GM21529 (cell line): ENCODE data around the gene PLEKHA1.

Experiments used
- ATAC-seq: cut with Tn5 transposase; IDR thresholded peaks from one replicate; pipeline ENCODE4 v1.9.1; 2021; ENCODE audit not compliant: unreplicated experiment

PLEKHA1 gene

DNA sequence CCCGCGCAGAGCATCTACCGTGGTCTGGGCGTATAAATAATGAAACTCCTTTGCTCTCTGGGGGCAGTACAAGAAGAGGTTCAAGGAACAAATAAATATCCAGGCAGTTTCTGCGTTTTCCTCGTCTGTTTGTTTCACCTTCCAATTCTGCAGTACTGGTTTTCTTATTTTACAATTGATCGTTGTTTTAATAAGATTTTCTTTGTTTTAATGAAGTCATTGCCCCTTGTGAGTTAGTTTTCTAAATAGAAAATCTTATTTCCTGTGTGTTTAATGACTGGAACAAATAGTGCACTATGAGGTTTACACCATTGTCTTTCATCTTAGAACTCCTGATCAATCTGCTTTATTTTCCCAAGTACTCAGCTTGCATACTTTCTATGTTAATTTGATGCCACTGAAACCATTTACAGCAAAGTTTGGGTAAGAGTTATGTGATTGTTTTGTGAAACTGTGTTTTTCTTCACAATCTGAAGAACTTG is 1.2 kb downstream of the PLEKHA1 start:
- no peak for ATAC-seq

DNA sequence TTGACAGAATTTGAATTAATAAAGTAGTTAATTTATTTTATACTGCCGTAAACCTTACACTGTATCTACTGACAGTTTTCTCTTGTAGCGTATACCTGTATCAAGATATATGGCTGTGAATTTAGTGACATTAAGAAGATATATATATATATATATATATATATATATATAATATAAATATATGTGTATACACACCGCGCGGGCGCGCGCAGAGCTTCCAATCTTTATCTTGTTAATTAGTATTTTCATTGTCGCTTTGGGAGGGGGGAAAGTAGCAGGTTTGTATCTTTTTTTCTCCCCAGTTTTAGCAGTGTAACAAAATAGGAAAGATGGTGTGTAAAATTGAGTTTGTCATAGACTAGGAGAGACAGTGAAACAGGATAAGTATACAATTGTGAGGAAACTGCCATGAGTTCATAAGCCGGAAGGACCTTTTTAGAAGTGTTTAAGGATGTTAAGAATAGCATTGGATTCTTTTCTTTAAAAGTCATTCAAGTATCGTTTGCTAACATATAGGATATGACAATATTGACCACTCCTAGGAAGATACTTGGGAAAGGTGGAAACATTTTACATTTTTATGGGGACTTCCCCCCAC is 2.0 kb downstream of the PLEKHA1 start:
- ATAC-seq: no peak

DNA sequence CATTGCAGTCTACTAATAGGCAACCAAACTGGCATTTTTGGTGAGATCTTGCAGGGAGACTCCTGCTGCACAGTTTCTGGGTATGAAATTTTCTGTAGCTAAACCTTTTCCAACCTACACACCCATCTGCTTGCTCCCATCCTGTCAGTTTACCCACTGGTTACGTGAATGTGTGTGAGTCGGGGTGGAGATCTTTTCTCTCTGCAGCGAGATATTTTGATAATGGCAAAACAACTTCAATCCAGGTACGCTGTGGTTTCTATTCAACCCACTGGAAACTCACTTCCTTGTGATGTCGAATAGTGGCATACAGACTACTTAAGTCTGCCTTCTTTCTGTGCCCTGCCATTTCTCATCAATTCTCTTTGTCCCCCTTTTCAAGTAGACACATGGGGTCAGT is 4.5 kb downstream of the PLEKHA1 start:
- no peak for ATAC-seq

DNA sequence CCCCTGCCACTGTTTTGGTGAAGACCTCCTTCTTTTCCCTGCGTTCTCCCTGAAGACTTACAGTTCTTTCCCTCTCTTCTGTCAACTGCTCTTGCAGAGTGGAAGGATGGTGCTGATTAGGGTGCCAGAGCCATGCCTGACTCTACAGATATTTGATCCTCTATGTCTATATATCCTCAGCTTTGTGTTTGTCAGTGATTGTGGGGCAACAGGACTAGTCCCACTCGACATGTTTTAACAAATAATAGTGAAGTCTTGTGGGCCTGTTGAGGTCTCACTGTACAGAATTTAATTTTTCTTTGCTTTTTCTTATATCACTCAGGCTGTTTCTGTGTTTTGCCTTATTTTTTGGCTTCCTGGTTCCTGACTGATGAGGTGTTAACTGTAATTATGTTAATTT is 5.0 kb downstream of the PLEKHA1 start:
- no peak for ATAC-seq

DNA sequence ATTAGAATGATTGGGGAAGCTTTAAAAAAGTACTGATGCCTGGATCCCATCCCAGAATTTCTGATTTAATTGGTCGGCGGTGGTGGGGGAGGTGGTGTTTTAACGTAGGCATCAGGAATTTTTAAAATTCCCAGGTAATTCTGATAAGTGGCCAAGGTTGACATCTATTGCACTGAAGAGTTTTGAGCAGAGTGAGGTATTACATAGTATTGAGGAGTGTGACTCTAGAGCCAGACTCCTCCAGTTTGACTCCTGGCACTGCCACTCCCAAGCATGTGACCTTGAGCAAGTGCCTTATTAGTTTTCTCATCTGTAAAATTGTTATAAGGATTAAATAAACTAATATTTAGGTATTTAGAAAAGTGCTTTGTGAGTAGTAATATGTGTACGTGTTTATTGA is 6.2 kb downstream of the PLEKHA1 start:
- ATAC-seq: no peak

DNA sequence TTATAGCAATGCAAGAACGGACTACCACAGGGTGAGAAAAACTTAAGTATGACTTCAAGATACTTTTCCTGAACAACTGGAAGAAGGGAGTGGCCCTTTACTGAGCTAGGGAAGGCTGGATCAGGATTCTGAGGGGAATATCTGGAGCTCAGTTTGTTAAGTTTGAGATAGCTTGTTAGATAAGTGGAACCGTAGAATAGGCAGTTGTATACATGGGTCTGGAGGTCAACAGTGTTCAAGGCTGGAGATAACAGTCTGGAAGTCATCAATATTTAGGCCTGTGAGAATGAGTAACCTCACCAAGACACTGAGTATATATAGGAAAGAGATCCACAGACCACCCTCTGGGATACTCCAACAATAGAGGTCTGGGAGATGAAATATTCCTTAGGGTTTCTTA is 7.2 kb downstream of the PLEKHA1 start:
- no peak for ATAC-seq

DNA sequence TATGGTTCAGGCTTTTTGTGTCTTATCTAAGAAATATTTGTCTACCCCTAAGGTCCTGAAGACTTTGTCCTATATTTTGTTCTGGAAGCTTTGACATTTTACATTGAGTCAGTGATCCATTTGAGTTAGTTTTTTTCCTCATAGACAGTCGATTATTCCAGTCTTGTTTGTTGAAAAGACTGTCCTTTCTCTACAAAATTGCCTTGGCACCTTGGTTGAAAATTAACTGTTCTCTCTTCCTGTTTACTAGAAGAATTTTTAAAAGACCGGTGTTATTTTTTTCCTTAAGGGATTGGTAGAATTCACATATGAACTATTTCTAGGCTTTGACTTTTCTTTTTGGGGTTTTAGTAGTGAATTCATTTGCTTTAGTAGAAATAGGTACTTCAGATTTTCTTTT is 12.0 kb downstream of the PLEKHA1 start:
- no peak for ATAC-seq

DNA sequence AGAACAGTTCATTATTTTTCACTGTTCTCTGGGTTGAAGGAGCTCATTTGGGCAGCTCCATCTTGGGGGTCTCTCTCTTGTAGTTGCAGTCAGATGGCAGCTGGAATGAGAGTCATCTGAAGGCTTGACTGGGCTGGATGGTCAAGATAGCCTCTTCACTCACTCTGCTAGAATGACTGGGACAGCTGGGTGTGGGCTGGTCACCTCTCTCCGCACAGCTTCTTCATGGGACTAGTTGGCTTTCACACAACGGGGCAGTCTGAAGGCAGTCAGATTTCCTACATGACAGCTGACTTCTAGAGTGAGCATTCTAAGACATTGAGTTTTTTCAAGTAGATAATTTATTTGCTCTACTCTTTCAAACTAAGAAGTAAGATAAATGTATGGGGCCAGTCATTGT is 13.1 kb downstream of the PLEKHA1 start:
- no peak for ATAC-seq

DNA sequence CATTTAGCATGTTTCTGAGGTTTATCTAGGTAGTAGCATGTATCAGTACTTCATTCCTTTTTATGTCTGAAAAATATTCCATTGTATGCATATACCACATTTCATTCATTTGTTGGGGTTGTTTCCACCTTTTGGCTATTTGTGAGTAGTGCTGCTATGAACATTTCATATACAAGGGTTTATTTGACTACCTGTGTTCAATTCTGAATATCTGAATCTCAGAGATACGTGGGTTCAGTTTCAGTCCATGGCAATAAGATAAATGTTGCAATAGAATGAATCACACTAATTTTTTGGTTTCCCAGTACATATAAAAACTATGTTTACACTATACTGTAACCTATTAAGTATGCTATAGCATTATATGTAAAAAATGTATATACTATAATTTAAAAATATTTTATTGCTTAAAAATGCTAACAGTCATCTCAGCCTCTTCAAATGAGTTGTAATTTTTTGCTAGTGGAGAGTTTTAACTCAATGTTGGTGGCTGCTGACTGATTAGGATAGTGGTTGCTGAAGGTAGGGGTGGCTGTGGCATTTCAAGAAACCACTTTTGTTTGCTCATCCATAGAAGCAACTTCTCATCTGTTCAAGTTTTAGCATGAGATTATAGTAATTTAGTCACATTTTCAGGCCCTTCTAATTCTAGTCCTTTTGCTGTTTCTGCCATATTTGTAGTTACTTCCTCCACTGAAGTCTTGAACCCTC is 13.9 kb downstream of the PLEKHA1 start:
- no peak for ATAC-seq

DNA sequence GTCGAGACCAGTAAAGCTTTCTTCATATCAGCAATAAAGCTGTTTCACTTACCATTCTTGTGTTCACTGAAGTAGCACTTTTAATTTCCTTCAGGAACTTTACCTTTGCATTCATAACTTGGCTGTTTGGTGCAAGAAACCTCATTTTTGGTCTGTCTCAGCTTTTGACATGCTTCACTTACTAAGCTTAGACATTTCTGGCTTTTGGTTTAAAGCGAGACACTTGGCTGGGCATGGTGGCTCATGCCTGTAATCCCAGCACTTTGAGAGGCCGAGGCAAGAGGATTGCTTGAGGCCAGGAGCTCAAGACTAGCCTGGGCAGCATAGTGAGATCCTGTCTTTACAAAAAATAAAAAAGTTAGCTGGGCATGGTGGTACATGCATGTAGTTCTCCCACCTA is 15.8 kb downstream of the PLEKHA1 start:
- ATAC-seq: no peak

DNA sequence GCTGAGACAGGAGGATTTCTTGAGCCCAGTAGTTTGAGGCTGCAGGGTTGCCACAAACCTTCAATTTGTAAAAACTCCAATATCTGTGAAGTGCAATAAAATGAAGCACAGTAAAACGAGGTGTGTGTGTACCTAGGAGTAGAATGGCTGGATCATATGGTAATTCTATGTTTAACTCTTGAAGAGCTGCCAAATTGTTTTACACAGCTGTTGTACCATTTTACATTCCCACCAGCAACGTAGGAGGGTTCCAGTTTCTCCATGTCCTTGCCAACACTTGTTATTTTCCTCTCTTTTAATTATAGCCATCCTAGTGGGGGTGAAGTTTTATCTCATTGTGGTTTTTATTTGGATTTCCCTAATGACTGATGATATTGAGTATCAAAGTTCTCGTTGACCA is 16.2 kb downstream of the PLEKHA1 start:
- no peak for ATAC-seq

DNA sequence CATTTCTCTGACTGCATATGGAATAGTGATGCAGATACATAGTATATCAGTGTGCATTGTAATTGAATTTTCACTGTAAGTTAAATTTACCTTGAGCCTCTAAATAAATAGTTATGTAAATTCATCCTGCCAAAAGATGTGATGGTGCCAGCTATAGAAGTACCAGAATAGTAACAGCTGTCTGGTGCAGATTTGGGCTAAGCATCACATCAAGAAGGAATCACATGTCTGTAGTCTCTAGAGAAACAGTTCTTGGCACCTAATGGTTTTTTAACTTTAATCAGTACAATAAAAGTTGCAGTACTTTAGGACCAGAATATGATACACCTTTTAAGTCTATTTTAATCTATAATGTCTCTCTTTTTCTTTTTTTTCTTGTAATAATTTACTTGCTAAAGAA is 17.4 kb downstream of the PLEKHA1 start:
- no peak for ATAC-seq

DNA sequence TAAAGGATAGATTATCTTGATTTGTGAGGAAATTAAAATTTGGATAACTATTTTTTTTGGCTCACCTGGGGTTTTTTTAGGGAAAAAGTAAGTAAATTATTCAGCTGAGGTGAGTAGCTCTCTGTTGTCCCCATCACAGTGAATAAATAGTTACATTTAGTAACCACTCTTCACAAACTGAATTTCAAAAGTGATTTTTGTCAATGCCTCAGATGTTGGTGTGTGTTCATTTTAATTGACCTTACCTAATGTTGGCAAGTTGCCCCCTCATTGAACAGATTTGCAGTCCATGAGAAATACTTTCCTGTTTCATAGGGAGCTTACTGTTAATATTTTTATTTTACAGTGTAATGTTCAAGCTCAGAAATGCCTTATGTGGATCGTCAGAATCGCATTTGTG is 18.3 kb downstream of the PLEKHA1 start:
- ATAC-seq: no peak

DNA sequence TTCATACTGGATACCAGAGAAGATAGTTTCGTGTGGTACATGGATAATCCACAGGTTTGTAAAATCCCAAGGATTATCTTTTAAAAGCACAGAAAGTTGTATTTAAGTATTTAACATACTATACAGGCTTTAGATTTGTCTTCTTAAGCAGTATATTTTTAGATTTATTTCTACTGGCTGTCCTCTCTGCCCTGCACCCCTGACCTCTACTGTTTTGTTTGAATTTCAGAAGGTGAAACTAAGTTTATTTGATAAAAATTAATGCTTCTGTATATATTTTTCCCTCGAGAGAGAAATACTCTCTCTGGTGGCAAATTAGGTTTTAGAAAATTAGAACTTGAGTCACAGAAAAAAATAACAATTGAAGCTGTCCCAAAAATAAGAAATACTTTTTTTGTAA is 18.8 kb downstream of the PLEKHA1 start:
- no peak for ATAC-seq

DNA sequence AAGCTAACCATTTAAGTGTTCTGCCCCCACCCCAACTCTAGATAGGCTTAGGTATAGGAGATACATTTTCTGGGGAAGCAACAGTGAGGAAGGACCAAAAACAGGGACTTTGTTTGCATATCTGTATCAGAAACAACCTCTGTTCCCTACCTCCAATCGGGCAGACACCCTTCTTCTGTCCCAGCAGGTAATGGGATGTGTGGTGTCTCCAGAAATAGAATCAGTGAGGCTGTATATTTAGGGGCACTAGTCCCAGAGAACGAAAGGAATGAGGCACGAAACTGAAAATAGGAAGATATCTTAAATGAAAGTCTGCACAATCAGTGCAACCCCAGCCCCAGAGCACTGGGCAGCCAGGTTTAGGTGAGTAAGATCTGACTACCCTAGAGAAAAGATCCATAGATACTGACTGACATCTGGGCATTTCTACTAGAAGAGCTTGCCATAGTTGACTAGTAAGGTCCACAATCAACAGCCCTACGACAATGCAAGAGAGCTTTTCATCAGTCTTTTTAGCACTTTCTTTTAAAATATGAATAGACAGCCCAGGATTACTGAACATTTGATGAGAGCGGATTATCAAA is 28.1 kb downstream of the PLEKHA1 start:
- no peak for ATAC-seq

DNA sequence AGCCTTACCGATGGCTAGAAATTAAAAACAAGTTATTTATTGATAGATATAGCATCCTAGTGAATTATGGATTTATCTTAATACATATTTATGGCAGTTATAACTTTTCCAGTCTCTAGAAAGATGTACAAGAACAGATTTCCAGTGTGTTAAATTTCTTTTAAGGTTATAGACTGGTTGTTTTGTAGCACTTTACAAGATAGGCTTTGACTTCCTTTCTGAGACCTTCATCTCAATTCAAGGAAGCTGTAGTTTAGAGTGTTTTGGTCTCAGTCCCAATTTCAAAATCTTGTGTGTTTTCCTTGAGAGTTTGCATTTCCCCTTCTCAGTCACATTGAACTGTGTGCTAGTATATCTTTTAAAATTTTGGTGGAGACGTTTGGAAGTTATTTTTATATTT is 30.1 kb downstream of the PLEKHA1 start:
- ATAC-seq: no peak

DNA sequence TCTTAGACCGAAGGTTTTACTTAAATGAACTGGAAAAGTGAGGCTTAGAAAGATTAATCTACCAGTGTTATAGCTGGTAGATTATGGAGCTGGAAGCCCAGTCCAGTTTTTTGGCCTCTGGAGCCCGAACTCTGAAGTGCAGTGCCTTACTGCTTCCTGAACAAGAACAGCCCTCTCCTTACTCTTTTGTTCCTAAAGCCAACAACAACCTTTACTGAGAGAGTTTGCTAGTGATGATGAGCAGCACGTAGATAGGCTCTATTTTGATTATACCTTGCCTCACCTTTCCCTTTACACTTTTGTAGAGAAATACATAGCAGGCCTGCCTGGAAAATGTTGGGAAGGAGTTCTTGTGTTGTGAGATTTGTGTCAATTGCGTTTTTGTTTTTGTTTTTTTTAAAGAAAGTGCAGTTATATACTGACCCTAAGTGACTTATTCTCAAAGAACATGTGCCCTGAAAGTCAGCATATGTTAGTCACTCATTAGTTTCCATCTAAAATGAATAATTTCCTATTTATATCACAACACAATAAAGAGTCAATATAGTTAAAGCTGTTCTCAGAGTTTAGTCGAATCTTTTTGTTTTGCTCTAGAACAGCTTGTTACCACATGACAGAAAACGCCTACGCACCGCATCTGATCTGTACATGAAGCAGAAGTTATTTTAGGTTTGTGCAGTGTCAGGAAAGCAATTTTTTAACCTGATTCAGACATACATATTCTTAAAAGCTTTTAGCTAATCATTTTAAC is 33.0 kb downstream of the PLEKHA1 start:
- no peak for ATAC-seq

DNA sequence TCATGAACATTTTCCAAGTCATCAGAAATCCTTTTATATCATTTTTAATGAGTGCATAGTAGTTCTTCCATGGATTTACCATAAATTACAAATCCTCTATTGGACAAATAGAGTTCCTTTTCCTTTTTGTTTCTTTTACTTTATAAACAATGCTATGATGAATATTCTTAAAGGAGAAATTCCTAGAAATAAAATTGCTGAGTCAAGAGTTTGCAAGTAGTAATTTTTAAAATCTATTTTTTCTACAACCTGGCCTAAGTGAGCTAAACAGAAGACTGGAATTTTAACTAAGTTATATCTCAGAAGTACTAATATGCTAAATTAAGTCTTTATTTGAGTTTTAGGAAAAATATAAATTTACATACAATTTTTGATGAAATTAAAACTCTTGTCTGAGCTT is 38.8 kb downstream of the PLEKHA1 start:
- ATAC-seq: no peak

DNA sequence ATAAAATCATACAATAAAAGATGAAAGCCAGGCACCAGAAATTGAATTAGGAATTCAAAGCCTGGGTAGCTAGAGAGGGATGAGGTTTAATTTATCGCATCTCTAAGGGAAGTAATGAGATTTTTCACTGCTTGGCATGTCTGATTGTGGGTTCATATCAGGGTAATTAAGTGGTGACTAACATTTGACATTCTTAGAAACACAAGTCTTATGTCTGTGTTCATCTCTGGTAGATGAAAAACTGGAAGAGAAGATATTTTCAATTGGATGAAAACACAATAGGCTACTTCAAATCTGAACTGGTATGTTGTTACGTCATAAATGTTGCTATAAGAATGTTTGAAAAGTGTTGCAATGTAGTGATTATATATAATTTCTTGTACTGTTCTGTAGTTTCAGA is 43.2 kb downstream of the PLEKHA1 start:
- ATAC-seq: no peak

DNA sequence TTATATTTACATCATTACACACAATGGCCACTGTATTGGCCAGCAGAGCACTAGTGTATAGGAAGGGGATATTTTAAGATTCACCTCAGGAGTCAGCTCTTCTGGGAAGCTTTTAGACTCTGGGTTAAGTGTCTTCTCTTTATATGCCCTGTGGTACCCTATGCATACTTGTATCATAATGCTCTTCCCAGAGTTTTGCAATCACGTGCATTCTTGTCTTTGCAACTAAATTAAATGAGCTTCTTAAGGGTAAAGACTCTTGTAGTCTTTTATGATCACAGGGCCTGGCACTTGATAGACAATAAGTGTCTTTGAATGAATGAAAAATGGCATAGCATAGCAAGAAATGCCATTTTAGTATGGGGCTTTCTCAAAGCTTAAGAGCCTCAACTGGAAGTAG is 44.5 kb downstream of the PLEKHA1 start:
- no peak for ATAC-seq

DNA sequence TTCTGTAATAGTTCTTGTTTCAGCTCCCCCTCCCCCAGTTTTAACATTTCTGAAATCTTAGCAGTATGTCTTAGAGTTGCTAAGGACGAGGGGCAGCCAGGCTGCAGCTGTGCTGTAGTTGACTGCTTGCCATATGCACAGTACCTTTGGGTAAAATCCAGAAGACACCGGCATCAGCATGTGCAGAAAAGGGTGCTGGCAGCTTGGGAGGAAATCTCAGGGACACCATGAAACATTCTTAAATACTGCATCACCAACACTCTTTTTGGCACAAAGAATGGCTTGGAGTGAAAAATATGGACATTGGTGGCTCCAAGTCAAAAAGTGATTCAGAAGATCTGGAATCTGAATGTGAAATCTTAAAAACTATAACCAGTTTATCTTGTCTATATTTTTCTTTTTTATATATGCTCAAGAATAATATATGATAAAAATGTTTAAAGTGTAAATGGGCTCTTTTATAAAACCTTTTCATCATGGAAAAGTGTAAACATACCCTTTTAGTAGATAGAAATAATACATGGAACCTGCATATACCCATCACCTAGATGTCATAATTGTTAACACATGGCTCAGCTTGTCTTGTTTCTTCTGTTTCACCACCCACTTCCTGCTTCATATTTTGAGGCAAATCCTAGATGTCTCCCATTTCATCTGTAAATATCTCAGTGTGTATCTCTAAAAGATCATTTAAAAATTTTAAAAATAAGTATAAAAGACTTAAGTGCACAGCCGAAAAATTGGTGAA is 45.5 kb downstream of the PLEKHA1 start:
- no peak for ATAC-seq
